Left kidney (tissue), 2 donors: ENCODE measurements around the gene CCDC57. TPM values are rescaled to one million over a fixed set of nuclear protein-coding genes. Genes with fewer than 3 reads are reported as not detected.

Experiments used
- DNase-seq: peaks from one replicate; pipeline ENCODE4 v3.0.0-alpha.2; 2013
- polyA plus RNA-seq: library from polyadenylated mRNA; unstranded; fragments of 120-200 nt; gene quantifications from one replicate; pipeline ENCODE4 v1.2.1, GENCODE V29; 2013; ENCODE audit not compliant: insufficient read length

CCDC57 gene
- polyA plus RNA-seq, 1 donor: 73.9 TPM

- DNase-seq: no peak
Measured at GRCh38 chr17:82080789-82081464, 131.7 kb downstream of the CCDC57 start.

- no peak for DNase-seq
Measured at GRCh38 chr17:82080048-82080788, 132.4 kb downstream of the CCDC57 start.

GRCh38 chr17:82079001-82079677 is 133.5 kb downstream of the CCDC57 start:
- no peak for DNase-seq

- no peak for DNase-seq
Measured at GRCh38 chr17:82078433-82078832, 134.2 kb downstream of the CCDC57 start.

- DNase-seq: no peak
Measured at GRCh38 chr17:82077617-82078358, 134.9 kb downstream of the CCDC57 start.

GRCh38 chr17:82076785-82077591 is 135.7 kb downstream of the CCDC57 start:
- no peak for DNase-seq

- DNase-seq: no peak
Measured at GRCh38 chr17:82076018-82076784, 136.4 kb downstream of the CCDC57 start.

GRCh38 chr17:82073446-82073845 is 139.2 kb downstream of the CCDC57 start:
- DNase-seq: no peak

- no peak for DNase-seq
Measured at GRCh38 chr17:82072827-82073226, 139.8 kb downstream of the CCDC57 start.

GRCh38 chr17:82070611-82071010 is 142.0 kb downstream of the CCDC57 start:
- no peak for DNase-seq

GRCh38 chr17:82065638-82066303 is 146.9 kb downstream of the CCDC57 start, which contains the start of gene DUS1L:
Gene DUS1L, minus strand, starts transcription at chr17:82065804. Its CDS starts 745 bp downstream, at chr17:82065059.
- peak; percentile 46 for DNase-seq

- DNase-seq: no peak
Measured at GRCh38 chr17:82065193-82065637, 147.4 kb downstream of the CCDC57 start.

GRCh38 chr17:82064433-82065192 is 148.0 kb downstream of the CCDC57 start:
- DNase-seq: no peak

- DNase-seq: no peak
Measured at GRCh38 chr17:82063424-82064415, 148.9 kb downstream of the CCDC57 start.

- DNase-seq: no peak
Measured at GRCh38 chr17:82062984-82063368, 149.7 kb downstream of the CCDC57 start.

- DNase-seq: no peak
Measured at GRCh38 chr17:82062076-82062983, 150.3 kb downstream of the CCDC57 start.
